ENCODE data around the gene DOCK3.
"Not testable (repeated sequence)": the region's sequence is repeated elsewhere in the genome, so short reads cannot be mapped to it uniquely, and the experiment has no call there.

Gene DOCK3

DNA sequence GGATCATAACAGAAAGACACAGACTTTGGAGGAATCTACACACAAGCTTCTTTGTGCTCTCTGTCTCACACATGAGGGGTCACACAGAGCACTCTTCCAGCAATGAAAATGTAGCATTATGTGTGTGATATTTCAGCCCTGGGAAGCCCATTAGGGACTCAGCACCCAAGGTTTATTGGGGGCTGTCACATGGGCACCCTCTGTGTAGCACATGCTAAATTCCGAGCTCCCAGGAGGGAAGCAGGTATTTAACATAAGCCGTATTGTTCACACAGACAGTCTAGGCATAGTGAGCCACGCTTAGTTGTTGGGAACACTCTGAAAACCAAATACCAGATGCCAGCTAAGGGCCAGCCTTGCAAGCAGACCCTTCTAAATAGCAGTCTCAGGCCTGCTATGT, 448.8 kb downstream of the DOCK3 start:
- no peak for DNase-seq

DNA sequence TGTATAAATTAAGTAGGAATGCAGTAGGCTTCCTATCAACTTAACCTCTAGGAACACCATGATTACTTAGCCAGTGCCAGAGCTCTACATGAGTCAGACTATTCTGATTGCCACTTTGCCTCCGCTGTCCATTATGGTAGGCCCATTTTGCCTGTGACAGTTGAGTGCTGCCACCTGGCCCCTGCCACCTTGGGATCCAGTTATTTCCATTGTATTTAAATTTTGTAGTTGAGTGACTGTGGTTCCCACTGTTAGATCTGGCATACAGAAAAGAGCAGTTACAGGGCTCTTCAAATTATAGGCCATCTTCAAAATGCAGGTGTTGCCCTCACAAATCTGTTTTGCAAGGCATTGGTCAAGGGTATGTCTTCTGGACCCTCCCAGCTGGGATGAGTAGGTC, 456.9 kb downstream of the DOCK3 start:
- DNase-seq: not testable (repeated sequence)

DNA sequence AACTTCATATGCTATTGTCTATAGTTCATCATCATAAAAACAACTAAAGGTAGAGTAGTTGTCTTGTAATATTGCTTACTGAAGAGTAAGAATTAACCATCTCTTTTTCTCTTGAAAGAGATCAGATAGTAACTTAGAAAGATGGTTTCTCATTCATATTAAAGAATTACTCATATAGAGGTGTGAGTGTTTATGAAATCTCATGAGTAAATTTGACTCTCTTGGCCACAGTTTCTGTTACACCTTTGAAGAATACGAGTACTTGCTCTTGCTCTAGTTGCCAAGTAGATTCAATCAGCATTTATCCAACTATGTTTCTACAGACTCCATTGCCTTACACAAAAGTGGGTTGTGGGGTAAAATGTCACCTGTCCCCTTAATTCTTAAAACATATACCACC, 463.0 kb downstream of the DOCK3 start:
- DNase-seq: no peak

DNA sequence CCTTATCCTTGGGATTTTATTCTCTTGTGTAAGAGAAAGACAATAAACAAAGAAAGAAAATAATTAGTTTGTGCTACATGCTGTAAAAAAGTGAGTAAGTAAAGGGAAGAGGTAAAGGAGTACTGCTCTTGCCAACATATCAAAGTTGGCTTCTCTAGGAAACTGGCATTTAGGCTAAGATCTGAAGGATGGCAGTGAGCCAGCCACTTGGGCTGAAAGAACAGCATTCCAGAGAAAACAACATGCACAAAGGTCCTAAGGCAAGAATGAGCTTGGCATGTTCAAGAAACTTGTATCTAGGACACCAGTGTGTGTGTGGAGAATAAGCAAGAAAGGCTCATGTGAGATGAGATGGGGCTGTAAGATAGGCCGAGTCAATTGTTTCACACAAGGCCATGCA, 464.9 kb downstream of the DOCK3 start:
- no peak for DNase-seq

DNA sequence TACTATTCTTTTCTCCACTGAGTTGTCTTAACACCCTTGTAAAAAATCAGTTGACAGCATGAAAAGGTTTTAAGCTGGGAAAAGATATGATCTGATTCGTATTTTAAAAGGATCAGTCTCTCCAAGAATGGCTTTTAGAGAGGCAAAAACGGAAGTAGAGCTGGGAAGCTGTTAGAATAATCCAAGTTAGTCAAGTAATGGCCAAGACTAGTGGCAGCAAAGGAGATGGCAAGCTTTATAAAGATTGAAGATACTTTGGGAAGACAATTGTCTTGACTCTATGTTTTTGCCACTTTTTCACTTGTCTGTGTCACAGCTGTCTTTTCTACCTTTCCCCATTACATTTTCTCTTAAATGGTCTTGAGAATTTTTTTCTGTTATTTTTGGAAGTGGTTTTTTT, 466.8 kb downstream of the DOCK3 start:
- DNase-seq: no peak

DNA sequence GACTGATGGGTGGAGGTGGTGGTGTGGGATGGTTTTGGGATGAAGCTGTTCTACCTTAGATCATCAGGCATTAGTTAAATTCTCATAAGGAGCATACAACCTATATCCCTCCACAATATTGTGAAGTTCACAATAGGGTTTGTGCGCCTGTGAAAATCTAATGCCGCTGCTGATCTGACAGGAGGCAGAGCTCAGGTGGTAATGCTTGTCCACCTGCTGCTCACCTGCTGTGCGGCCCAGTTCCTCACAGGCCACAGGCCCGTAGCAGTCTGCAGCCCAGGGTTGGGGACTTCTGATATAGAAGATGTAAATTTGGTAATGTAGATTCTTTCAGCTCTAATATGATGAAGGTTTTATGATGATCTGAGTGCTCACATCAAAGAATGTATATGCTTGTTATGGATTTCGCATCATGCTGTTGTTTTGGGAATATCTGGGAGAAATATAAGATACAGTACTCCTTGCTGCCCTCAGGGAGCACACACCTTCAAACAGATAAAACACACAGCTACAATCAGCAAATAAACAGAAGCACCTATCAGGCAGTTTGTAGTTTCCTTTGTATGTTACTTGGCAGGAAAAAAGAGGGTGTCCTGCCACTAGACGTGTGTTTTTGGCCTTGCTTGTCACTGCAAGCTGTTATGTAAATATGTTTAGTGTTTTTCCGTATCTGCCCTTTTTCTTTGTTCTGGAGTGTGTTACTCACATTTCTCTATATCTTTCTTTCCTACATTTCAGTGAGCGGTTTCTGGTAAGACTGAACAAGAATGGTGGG, 471.3 kb downstream of the DOCK3 start:
- DNase-seq: no peak

DNA sequence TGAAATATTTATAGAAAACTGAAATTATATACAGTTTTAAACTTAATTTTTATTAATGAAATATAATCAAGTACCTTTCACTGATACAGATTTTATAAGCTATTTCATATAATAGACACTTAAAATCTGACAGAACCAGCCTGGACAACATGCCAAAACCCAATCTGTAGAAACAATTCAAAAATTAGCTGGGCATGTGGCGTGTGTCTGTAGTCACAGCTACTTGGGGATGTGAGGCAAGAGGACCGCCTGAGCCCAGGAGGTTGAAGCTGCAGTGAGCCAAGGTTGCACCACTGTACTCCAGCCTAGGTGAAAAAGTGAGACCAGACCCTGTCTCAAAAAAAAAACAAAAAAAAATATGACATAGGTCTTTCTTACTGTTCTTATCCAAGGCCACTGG, 472.1 kb downstream of the DOCK3 start:
- no peak for DNase-seq

DNA sequence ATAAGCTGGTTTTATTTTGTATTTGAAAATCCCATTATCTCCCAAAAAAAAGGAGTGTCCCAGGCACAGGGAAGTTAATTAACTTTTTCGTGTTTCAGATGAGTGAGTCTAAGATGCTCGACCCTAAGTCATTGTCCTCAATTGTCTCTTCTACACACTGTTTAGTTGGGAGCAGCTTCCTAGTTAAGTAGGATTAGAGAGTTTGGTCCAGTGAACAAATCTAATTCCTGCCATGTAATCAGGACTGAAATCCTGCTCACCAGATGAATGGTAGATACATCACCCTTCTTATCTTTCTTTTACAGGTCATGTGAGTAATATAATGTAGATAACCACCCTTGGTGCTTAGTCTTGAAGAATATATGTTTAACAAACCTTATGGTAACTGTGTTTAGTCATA, 481.4 kb downstream of the DOCK3 start:
- no peak for DNase-seq

DNA sequence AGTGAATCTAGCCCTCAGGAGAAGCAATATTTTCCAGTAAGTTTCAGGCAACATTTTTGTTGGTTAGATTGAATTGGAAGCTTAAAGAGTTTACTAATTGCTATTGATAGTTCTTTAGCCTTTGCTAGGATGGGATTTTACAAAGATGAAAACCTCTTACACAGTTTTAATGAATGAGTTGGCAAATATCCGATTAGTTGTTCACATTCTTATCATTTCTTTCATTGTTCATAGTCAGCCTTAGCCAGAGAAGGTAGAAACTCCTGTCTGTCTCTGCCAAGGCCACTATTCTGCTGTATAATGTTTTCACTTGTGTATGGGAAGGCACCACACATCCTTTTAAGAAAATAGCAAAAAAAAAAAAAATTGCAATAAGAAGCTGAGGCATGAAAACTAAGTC, 488.3 kb downstream of the DOCK3 start:
- DNase-seq: no peak

DNA sequence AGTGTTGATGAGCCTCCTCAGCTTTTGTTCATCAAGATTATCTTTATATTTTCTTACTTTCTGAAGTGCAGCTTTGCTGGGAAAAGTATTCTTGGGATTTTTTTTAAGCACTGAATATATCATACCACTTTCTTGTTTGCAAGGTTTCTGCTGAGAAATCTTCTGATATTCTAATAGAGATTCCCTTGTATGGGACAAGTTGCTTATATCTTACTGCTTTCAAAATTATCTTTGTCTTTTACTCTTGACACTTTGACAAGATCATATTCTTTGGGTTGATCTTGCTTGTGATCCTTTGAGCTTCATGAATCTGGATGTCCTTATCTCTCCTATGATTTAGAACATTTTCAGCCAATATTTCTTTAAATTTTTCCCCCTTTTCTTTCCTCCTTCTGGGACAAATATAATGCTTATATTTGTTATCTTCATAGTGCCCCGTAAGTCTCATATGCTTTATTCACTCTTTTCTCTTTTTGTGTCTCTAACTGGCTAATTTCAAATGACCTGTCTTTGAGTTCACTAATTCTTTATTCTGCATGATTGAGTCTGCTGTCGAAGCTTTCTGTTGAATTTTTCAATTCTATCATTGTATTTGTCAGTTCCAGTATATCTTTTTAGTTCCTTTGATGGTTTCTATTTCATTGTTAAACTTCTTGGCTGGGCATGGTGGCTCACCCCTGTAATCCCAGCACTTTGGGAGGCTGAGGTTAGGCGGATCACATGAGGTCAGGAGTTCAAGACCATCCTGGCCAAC, 499.0 kb downstream of the DOCK3 start:
- no peak for DNase-seq

DNA sequence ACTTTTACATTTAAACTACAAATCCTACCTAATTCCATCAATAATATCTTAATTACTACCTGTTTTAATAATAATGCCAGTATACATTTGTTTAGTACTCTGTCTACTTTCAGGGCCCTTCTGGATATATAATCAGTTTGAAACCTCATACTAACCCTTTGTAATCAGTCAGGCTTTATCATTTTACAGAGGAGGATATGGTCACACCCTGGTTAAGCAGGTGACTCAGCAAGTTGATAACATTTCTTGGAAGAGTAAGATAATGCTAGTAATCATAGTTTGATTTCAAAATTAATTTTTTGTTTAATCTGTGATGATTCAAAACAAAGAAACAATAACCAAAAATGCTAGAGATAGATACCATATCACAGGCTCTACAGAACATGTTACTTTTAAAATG, 502.2 kb downstream of the DOCK3 start:
- no peak for DNase-seq

DNA sequence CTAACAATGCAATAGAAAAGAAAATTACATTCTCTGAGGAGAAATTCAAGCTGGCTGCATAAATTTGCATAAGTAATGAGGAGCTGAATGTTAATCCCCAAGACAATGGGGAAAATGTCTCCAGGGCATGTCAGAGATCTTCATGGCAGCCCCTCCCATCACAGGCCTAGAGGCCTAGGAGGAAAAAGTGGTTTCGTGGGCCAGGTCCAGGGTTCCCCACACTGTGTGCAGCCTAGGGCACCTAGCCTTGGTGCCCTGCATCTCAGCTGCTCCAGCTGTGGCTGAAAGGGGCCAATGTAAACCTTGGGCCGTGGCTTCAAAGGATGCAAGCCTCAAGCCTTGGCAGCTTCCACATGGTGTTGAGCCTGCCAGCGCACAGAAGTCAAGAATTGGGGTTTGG, 511.7 kb downstream of the DOCK3 start:
- not testable (repeated sequence) for DNase-seq

DNA sequence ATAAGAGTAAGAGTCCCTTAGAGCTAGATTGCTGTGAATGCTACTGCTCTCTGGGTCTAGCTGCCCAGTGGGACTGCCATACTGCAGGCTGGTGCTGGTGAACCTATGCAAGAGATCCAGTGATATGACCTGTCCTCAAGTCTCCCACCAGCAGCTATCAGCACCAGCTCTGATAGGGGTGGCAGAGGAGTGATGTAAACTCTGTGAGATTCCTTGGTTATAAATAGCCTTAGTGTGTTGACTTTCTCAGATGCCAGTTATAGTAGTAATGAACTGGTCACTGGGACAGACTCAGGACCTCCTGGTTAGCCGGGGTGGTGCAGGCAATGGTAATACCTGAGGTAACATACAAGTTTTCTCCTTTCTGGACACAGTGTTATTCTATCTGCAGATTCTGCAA, 515.5 kb downstream of the DOCK3 start:
- DNase-seq: no peak

DNA sequence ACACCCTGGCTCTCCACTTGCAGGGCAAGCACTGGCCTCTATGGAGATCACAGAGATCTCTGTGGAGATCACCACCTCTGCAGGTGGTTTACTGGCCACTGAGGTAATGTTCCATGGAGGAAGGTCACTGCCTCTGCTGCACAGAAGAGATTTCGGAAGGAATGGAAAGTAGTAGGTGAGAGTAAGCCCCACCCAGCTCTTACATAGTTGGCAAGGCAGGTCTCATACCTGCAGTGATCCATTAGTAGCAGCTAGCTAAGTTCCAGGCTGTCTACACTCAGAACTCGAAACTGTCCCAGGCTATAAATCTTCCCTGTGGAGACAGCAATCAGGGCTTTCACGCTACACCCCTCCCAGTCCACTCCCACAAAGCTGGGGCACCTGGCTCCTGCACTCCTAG, 516.1 kb downstream of the DOCK3 start:
- DNase-seq: no peak

DNA sequence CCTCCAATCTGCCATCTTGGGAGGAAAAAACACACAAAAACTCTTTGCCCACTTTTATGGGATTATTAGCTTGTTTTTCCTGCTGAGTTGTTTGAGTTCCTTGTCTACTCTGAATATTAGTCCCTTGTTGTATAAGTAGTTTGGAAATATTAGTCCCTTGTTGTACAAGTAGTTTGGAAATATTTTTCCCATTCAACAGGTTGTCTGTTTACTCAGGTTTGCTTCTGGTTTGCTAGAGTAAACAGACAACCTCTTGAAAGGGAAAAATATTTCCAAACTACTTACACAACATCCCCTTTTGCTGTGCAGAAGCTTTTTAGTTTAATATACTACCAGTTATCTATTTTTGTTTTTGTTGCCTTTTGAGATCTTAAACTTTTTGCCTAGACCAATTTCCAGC, 517.0 kb downstream of the DOCK3 start:
- no peak for DNase-seq

DNA sequence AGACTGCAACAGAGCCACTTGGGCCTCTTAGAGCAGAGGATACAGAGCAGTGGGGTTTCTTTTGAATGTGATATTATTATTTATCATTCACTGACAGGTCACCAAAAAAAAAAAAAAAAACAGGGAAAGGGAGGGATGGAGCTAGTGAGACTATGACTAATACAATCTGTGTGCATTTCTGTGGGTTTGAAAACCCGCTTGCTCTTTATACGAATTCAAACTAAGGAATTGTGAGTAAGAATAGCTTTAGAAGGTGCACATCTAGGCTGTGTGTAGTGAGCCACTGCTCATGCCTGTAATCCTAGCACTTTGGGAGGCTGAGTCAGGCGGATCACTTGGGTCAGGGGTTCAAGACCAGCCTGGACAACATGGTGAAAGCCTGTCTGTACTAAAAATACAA, 523.8 kb downstream of the DOCK3 start:
- DNase-seq: no peak

DNA sequence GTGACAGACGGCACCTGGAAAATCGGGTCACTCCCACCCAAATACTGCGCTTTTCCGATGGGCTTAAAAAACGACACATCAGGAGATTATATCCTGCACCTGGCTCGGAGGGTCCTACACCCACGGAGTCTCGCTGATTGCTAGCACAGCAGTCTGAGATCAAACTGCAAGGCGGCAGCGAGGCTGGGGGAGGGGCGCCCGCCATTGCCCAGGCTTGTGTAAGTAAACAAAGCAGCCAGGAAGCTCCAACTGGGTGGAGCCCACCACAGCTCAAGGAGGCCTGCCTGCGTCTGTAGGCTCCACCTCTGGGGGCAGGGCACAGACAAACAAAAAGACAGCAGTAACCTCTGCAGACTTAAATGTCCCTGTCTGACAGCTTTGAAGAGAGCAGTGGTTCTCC, 524.6 kb downstream of the DOCK3 start:
- DNase-seq: not testable (repeated sequence)

DNA sequence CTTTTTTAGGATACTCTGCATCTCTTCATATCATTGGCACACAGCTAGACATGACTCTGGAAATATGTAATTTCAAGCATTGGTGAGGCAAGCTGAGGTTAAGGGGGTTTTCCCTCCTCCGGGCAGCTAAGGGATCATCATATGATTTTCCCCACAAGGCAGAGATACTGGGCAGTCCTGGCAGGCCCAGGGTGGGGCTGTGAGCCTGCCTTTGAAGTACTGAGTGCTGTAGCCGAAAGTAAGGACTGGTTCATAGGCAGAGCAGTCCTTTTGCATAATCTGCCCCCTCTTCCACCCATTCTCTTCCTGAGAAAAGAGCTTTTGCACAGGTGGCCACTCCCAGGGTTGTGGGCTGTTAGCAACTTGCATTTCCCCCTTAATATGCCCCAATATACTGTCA, 541.6 kb downstream of the DOCK3 start:
- no peak for DNase-seq

DNA sequence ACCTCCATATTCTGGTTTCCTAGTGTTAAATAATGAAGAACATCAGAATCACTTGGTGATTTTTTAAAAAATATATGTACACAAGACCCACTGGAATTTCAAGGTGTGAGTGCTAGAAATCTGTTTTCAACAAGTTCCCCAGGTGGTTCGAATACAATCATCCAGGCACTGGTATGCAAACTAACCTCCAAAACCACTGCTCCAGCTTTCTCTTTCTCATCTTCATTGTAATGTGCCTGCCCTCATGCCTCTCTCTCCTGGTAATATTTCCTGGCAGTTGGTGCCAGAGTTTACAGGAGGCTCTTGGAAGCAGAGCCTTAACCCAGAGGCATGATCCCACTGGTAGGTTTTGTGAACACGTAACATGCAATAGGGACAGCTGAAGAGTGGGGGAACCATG, 547.2 kb downstream of the DOCK3 start:
- no peak for DNase-seq

DNA sequence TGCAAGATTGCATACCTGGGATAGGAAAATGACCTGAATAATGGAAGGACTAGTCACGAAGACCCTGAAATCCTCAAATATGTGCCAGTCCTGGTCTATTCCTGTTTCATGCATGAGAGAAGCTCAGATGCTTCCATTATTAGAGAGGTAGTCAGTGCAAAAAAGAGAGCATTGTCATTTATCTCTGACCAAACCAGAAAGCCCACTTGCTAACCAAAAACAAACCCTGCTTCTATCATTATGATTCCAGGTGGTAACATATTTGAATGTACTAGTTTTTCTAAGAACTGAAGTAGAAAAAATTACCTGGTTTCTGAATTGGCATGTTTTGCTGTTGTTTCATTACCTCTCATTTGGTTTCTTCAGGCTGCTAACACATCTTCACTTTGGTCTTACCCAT, 549.6 kb downstream of the DOCK3 start:
- DNase-seq: no peak

DNA sequence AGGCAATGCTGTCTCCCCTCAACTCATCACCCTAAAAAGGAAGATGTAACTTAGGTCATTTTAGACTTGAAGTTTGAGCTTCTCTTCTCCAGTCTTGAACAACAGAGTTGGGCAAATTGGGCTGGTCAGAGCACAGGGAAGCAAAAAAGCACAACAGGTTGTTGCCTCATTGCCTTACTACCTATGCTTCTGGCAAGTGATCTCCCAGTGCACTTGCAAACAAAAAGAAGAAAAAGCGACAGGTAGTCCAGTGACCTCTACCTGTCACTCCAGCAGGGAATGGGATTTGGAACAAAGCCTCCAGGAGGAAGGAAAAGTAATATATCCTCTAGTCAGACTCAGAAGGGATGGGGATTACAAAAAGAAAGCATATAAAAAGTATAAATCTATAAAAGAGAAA, 550.1 kb downstream of the DOCK3 start:
- DNase-seq: no peak

DNA sequence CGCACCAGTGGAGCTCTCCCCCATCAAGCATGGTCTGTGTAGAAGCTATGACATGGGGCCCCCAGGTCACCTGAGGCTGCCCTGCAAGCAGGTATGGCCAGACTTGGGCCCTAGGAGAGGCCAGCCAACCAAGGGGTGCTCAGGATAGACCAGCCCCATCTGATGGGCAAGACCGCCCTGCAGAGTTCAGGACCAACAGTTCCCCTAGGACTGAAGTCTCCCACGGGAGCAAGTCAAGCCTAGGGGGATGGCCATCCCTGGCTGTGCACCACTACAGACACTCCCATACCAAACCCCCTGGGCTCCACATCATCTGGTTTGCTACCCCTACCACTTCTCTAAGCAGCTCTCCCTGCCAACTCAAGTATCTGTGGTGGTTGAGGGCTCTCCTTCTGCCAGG, 568.2 kb downstream of the DOCK3 start:
- DNase-seq: no peak

DNA sequence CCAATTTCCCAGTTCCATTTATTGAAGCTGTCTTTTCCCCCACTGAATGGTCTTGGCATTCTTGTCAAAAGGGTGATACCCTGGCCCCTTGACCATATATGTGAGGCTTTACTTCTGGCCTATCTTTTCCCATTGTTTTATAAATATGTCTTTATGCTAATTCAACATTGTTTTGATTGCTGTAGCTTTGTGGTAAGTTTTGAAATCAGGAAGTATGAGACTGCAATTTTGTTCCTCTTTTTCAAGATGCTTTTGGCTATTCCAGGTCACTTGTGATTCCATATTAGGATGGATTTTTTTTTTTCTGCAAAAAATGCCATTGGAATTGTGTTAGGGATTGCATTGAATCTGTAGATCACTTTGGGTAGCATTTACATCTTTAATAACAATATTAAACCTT, 569.2 kb downstream of the DOCK3 start:
- DNase-seq: no peak

DNA sequence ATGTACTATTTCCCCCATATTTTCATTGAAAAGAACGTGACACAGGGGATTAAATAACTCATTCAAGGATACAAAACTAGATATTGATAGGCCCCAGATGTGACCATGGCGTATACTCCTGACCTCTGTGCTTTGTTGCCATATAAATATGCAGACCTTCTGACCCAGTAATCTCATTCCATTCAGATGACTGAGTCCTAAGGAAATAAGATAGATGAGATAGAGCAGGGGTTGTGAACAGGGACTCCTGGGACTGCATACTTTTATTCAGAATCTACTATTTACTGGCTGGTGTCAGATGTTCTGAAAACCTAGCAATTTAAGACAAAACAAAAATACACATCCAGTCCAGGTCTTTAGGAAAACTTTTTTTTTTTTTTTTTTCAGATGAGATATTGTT, 571.1 kb downstream of the DOCK3 start:
- no peak for DNase-seq

DNA sequence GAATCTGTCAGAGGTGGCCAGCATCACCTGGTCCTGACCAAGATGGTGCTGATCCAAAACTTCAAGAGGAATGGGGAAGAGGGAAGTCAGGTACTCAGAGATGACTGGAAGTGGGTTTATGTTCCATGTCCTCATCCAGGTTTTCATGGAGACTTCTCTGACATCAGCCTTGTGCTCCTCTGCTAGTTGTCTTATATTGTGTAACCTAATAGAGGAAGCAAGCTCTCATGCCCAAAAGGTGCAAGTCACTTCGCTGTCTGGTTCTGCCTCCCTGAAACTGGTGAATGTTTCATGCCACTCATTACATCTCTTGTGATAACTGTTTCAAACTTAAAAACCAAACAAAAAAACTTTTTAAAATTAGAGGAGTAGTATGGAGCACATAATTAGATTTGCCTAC, 583.1 kb downstream of the DOCK3 start:
- no peak for DNase-seq

All from central memory CD4-positive, alpha-beta T cell (primary cell).